Stomach (tissue), 4 donors: Measurements from ENCODE around the gene ABHD17C.

Experiments used
- POLR2A ChIP-seq, 4 donors: fragments of 450-650 bp; IDR thresholded peaks; one replicate each; pipeline ENCODE4 v1.6.1; 2016; ENCODE audit warnings: antibody characterized with exemption in 4 of 4, control low read depth in 2 of 4, mild to moderate bottlenecking in 1 of 4, moderate library complexity in 1 of 4
- TF ChIP-seq, protein P1 (sequence below), 7 experiments: fragments of 450-650 bp in 4 of 7; fragments of 200-600 bp in 3 of 7; sonication (generic) in 3 of 7; IDR thresholded peaks; one replicate each; pipeline ENCODE4 v1.5.1; 2016 to 2019; ENCODE audit warnings: antibody characterized with exemption in 7 of 7, control low read depth in 2 of 7, mild to moderate bottlenecking in 1 of 7

GRCh38 chr15:80659375-80659774 is 35.7 kb upstream of the ABHD17C start:
- TF ChIP-seq POLR2A (IDR thresholded peaks at IDR 0.05) = no peak
- TF ChIP-seq, protein P1, sequence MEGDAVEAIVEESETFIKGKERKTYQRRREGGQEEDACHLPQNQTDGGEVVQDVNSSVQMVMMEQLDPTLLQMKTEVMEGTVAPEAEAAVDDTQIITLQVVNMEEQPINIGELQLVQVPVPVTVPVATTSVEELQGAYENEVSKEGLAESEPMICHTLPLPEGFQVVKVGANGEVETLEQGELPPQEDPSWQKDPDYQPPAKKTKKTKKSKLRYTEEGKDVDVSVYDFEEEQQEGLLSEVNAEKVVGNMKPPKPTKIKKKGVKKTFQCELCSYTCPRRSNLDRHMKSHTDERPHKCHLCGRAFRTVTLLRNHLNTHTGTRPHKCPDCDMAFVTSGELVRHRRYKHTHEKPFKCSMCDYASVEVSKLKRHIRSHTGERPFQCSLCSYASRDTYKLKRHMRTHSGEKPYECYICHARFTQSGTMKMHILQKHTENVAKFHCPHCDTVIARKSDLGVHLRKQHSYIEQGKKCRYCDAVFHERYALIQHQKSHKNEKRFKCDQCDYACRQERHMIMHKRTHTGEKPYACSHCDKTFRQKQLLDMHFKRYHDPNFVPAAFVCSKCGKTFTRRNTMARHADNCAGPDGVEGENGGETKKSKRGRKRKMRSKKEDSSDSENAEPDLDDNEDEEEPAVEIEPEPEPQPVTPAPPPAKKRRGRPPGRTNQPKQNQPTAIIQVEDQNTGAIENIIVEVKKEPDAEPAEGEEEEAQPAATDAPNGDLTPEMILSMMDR (IDR thresholded peaks at IDR 0.05) = no peak
